NCI-H2171 treated with DMSO at 0.1 percent for 48 hours (cell line): ENCODE measurements around the gene SURF6.
A peak's percentile ranks its signal among the peaks of the same experiment; 100 is the strongest.
"Not testable (repeated sequence)": the region's sequence is repeated elsewhere in the genome, so short reads cannot be mapped to it uniquely, and the experiment has no call there.

ENCODE experiments used
- DNase-seq: peaks from one replicate; lab custom pipeline; 2025; lab: John Stamatoyannopoulos, UW

SURF6 gene

GRCh38 chr9:133327021-133327420 lies 9.0 kb downstream of the SURF6 start:
- not testable (repeated sequence) for DNase-seq

GRCh38 chr9:133323991-133324703 lies 11.8 kb downstream of the SURF6 start:
- DNase-seq = no peak

GRCh38 chr9:133323211-133323610 lies 12.8 kb downstream of the SURF6 start:
- DNase-seq = no peak

GRCh38 chr9:133322701-133323100 lies 13.3 kb downstream of the SURF6 start:
- DNase-seq = no peak

GRCh38 chr9:133321411-133321935 lies 14.5 kb downstream of the SURF6 start:
- no peak for DNase-seq

GRCh38 chr9:133320421-133320881 lies 15.5 kb downstream of the SURF6 start:
- DNase-seq = no peak

- not testable (repeated sequence) for DNase-seq
Observed at GRCh38 chr9:133317551-133317950, 18.4 kb downstream of the SURF6 start.

- no peak for DNase-seq
Observed at GRCh38 chr9:133315997-133316396, 20.0 kb downstream of the SURF6 start.

GRCh38 chr9:133309608-133310007 lies 26.4 kb downstream of the SURF6 start:
- DNase-seq = no peak

GRCh38 chr9:133307301-133307700 lies 28.7 kb downstream of the SURF6 start:
- no peak for DNase-seq

- DNase-seq = no peak
Observed at GRCh38 chr9:133306242-133307204, 29.5 kb downstream of the SURF6 start.

- no peak for DNase-seq
Observed at GRCh38 chr9:133305731-133306130, 30.3 kb downstream of the SURF6 start.

GRCh38 chr9:133304477-133305377 lies 31.3 kb downstream of the SURF6 start:
- DNase-seq = no peak

GRCh38 chr9:133304158-133304470 lies 31.9 kb downstream of the SURF6 start:
- DNase-seq = peak; percentile 65

GRCh38 chr9:133303266-133304157 lies 32.5 kb downstream of the SURF6 start:
- no peak for DNase-seq

- no peak for DNase-seq
Observed at GRCh38 chr9:133301253-133302230, 34.4 kb downstream of the SURF6 start.

- DNase-seq = not testable (repeated sequence)
Observed at GRCh38 chr9:133299996-133300395, 36.0 kb downstream of the SURF6 start.

GRCh38 chr9:133294257-133294656 lies 41.7 kb downstream of the SURF6 start:
- no peak for DNase-seq

GRCh38 chr9:133290751-133291302 lies 45.2 kb downstream of the SURF6 start:
- no peak for DNase-seq
